ENCODE results near the gene TCF25.

The TCF25 gene

GRCh38 chr16:89957216-89957785 is 83.9 kb downstream of the TCF25 start:
- Histone ChIP-seq H3K4me1 (ENCODE audit: low read depth, poor library complexity, severe bottlenecking) (peaks cover 8% of the 10 kb centered on the region), H3K9ac (no peak overlapping the region), H3K36me3 (ENCODE audit: insufficient read depth) (no peaks in the 10 kb centered on the region), H3K79me2 (ENCODE audit: insufficient read depth, low read depth) (no peaks in the 10 kb centered on the region), H3K4me3 (IDR thresholded peaks at IDR 0.05; ENCODE audit: insufficient read depth, low read depth, low read length) (no peak overlapping the region), H2AFZ (ENCODE audit: low read depth) (no peak overlapping the region), H3K27ac (no peak overlapping the region), H3K27me3 (ENCODE audit: insufficient read depth, low read depth) (no peaks in the 10 kb centered on the region), H3K4me2 (no peak overlapping the region), H4K20me1 (ENCODE audit: insufficient read depth) (no peaks in the 10 kb centered on the region)
- no peak for TF ChIP-seq CTCF (conservative IDR thresholded peaks at IDR 0.05; ENCODE audit: low read depth, low read length)

- H3K36me3 ChIP-seq (ENCODE audit: insufficient read depth), result no peaks in the 10 kb centered on the region
- H3K4me2 ChIP-seq, result no peak overlapping the region
- H2AFZ ChIP-seq (ENCODE audit: low read depth), result no peak overlapping the region
- H4K20me1 ChIP-seq (ENCODE audit: insufficient read depth), result no peaks in the 10 kb centered on the region
- no peak for TF ChIP-seq CTCF (conservative IDR thresholded peaks at IDR 0.05; ENCODE audit: low read depth, low read length)
- H3K79me2 ChIP-seq (ENCODE audit: insufficient read depth, low read depth), result no peaks in the 10 kb centered on the region
- no peak overlapping the region for H3K27ac ChIP-seq
- H3K4me1 ChIP-seq (ENCODE audit: low read depth, poor library complexity, severe bottlenecking), result peaks cover 8% of the 10 kb centered on the region
- no peak overlapping the region for H3K9ac ChIP-seq
- no peaks in the 10 kb centered on the region for H3K27me3 ChIP-seq (ENCODE audit: insufficient read depth, low read depth)
- H3K4me3 ChIP-seq (IDR thresholded peaks at IDR 0.05; ENCODE audit: insufficient read depth, low read depth, low read length), result no peak overlapping the region
Observed at GRCh38 chr16:89958068-89958467, 84.7 kb downstream of the TCF25 start.

- Histone ChIP-seq H3K4me1 (ENCODE audit: low read depth, poor library complexity, severe bottlenecking) (peaks cover 3% of the 10 kb centered on the region), H3K4me2 (no peak overlapping the region), H3K79me2 (ENCODE audit: insufficient read depth, low read depth) (no peaks in the 10 kb centered on the region), H3K36me3 (ENCODE audit: insufficient read depth) (no peaks in the 10 kb centered on the region), H3K27me3 (ENCODE audit: insufficient read depth, low read depth) (no peaks in the 10 kb centered on the region), H2AFZ (ENCODE audit: low read depth) (no peak overlapping the region), H4K20me1 (ENCODE audit: insufficient read depth) (no peaks in the 10 kb centered on the region), H3K27ac (no peak overlapping the region), H3K4me3 (IDR thresholded peaks at IDR 0.05; ENCODE audit: insufficient read depth, low read depth, low read length) (no peak overlapping the region), H3K9ac (no peak overlapping the region)
- no peak for TF ChIP-seq CTCF (conservative IDR thresholded peaks at IDR 0.05; ENCODE audit: low read depth, low read length)
Observed at GRCh38 chr16:89958596-89958995, 85.2 kb downstream of the TCF25 start.

GRCh38 chr16:89960966-89961365 is 87.6 kb downstream of the TCF25 start:
- H3K27me3 ChIP-seq (ENCODE audit: insufficient read depth, low read depth), result no peaks in the 10 kb centered on the region
- no peaks in the 10 kb centered on the region for H3K79me2 ChIP-seq (ENCODE audit: insufficient read depth, low read depth)
- H3K9ac ChIP-seq, result no peak overlapping the region
- H3K4me1 ChIP-seq (ENCODE audit: low read depth, poor library complexity, severe bottlenecking), result no peaks in the 10 kb centered on the region
- no peaks in the 10 kb centered on the region for H4K20me1 ChIP-seq (ENCODE audit: insufficient read depth)
- no peak overlapping the region for H3K27ac ChIP-seq
- H3K4me3 ChIP-seq (IDR thresholded peaks at IDR 0.05; ENCODE audit: insufficient read depth, low read depth, low read length), result no peak overlapping the region
- no peaks in the 10 kb centered on the region for H3K36me3 ChIP-seq (ENCODE audit: insufficient read depth)
- TF ChIP-seq CTCF (conservative IDR thresholded peaks at IDR 0.05; ENCODE audit: low read depth, low read length), result no peak
- H2AFZ ChIP-seq (ENCODE audit: low read depth), result no peak overlapping the region
- H3K4me2 ChIP-seq, result no peak overlapping the region
